NCI-H187 (cell line): ENCODE measurements around the gene PTPRN.
"Not testable (repeated sequence)": the region's sequence is repeated elsewhere in the genome, so short reads cannot be mapped to it uniquely, and the experiment has no call there.

Experiments
- DNase-seq, 2 experiments: peaks; one replicate each; lab custom pipeline; 2025; lab: John Stamatoyannopoulos, UW

Gene PTPRN

DNA sequence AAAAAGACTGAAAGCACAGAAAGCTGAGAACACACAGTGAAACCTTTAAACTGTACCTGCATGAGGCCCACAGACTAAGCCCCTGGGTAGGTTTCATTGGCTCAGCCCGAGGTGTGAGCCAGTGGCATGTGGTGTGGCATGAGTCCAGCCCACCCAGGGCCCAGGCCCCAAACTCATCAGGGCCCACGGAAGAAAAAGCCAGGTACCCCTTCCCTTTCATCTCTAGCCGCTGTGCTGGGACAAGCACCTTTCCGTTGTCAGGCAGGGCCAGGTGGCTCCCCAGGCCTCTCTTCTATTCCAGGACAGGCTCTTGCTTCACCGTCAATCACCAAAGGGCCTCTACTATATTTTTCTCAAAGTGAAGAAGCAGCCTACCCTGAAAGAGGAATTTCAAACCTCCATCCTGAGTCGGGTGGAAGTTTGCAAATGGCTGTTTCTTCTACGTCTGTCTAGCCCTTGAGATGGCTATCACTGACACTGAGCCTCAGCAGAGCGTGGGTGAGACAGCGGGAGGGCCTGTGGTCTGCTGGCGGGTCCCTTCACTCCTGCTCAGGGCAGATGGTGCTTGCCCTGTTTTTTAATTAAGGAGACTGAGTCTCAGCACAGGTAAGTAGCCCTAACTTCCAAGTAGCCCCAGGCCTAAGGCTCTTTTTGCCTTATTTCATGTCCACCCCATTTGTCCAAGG lies 21.5 kb downstream of the PTPRN start:
- no peak for DNase-seq

DNA sequence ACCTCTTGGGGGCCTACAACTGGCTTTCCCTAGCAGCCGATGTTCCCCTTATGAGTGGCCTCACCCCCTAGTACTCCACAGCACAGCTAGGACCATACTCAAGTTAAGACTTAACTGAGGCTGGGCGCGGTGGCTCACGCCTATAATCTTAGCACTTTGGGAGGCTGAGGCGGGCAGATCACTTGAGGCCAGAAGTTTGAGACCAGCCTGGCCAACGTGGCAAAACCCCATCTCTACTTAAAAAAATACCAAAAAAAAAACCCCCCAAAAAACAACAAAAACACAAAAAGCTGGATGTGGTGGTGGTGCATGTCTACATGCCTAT lies 22.1 kb downstream of the PTPRN start:
- DNase-seq, result not testable (repeated sequence)

DNA sequence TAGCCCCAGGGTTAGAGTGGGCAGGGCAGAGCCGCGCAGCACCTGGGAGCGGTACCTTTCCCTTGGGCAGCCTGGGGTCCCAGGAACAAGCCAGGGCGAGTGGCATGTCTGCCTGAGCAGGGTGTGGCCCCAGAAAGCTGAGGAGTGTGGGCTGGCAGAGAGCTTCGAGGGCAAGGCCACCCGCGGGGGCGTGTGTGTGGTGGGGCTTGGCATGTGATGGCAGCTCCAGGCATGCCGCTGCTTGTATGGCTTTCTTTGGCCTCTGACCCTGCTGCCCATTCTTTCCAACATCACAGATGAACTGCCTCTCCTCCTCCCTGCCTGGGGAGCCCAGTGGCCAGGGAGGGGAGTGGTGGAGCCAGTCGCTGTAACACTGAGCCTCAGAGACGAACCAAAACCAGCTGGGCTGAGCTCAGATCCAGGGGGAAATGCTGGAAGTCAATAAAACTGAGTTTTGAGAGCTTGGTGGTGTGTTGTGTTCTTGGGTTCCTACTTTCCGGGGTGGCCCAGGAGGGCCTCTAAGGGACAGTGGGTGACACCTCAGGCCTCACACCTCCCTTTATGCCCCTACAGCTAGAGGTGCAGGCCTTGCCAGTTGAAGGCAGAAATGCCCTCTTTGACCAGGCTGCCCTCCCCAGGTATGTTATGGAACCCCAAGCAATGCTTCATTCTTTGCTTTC lies 22.6 kb downstream of the PTPRN start:
- no peak for DNase-seq

DNA sequence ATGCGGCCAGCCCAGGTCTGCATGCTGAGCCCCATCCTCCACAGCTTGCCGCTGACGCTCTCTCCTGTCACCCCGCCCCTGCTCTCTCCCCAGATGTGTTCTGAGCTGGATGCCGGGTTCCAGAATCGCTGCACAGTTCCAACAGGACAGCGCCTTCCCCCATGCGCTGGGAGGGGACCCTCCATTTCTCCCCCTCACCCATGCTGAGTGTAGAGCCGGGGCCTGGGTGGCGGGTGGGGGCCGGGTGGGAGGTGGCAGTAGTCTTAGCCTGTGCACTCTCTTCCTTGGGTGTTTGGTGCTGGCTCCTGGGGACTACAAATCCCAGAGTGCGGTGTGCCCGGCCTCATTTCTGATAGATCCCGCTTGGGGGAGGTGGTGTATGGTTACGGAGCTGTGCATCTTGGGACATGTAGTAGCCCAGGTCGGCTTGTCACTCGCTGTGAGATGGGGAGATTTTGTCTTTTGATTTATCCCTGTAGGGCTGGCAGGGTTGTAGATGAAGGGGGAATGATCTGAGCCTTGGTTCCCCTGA lies 23.2 kb downstream of the PTPRN start:
- no peak for DNase-seq

GRCh38 chr2:219285373-219285735 lies 23.8 kb downstream of the PTPRN start:
- no peak for DNase-seq

GRCh38 chr2:219284501-219285372 lies 24.5 kb downstream of the PTPRN start:
- no peak for DNase-seq

DNA sequence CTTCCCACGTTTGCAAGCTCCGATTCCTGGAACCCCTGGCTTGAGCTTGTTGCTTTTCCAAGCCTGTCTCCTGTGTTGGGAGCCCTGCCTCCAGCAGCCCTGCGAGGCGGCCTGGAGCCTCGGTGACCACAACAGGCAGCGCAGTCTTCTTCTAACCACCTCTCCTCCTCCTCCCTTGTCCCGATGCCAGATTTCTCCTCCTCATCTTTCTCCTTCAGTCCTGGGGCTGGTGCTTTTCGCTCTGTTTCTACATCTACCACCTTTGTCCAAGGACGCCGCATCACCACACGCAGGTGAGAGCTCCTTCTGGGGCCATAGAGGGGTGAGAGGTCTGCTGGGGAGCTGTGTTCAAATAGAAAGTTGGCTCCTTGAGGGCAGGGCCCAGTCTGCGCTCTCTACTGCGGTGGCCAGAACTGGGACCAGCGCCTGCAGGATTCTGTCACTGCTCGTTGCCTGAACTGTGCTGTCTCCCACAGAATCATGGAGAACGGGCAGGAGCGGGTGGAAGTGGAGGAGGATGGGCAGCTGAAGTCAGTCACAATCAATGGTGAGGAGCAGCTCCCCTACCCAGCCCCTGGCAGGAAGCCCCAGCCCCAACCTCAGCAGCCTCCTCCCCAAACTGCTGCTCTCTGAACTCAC lies 26.1 kb downstream of the PTPRN start:
- no peak for DNase-seq

DNA sequence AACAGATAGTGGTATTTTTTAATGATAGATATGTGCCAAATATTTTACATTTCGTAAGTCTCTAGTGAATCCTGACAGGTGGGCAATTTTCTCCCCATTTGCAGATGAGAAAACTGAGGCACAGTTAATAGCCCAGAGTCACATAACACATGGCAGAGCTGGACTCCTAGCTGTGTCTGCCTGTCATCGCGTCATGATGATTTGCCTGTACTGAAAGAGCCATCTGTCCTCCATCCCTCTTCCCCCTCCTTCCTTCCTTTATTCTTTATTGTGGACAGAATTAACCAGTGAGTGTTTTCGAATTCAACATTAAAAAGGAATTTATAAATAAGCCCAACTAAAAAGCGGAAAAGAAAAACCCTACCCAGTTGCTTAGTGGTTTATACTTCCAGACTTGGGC lies 26.8 kb downstream of the PTPRN start:
- DNase-seq, result no peak

GRCh38 chr2:219281588-219281987 lies 27.6 kb downstream of the PTPRN start:
- DNase-seq, result no peak

GRCh38 chr2:219280651-219281050 lies 28.6 kb downstream of the PTPRN start:
- no peak for DNase-seq

- no peak for DNase-seq
Observed at GRCh38 chr2:219279916-219280516, 29.2 kb downstream of the PTPRN start.

DNA sequence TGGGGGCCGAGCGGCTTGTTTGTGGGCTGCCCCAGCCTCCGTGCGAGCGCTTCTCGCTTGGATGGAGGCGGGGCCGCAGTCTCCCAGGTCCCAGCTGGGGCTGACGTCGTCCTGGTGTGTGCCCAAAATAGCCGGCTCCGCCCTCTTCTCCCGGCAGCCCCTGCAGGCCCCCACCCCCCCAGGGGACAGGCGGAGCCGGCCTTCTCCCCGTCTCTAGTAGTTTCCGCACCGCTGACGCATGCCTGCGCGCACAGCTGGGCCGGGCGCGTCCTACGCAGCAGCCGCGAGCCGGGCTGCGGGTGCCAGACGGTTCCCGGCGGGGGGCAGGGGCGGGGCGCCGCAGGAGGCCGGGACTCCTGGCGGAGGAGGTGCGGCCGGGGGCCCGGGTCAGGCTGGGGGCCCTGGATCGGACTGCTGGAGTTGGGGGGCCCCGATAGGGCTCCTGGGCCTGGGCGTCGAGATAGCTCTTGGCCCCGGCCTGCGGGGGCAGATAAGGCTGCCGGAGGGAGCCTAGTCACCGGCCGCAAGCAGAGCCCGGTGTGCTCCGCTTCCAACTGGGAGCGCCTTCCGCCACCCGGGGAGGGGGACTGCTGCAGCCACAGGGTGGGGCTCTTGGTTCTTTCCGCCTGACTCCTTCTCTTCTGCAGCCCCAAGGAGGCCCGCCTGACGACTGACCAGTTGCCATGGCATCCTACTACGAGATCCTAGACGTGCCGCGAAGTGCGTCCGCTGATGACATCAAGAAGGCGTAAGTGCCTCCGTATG lies 29.9 kb downstream of the PTPRN start, which contains the start of gene DNAJB2:
TSS of gene DNAJB2 (plus strand) at position 216 of the 765 bp plus-strand sequence. CDS start at position 684, 468 bp downstream.
- DNase-seq, result peak; percentile 72 to 92

GRCh38 chr2:219278655-219279150 lies 30.5 kb downstream of the PTPRN start:
- no peak for DNase-seq

DNA sequence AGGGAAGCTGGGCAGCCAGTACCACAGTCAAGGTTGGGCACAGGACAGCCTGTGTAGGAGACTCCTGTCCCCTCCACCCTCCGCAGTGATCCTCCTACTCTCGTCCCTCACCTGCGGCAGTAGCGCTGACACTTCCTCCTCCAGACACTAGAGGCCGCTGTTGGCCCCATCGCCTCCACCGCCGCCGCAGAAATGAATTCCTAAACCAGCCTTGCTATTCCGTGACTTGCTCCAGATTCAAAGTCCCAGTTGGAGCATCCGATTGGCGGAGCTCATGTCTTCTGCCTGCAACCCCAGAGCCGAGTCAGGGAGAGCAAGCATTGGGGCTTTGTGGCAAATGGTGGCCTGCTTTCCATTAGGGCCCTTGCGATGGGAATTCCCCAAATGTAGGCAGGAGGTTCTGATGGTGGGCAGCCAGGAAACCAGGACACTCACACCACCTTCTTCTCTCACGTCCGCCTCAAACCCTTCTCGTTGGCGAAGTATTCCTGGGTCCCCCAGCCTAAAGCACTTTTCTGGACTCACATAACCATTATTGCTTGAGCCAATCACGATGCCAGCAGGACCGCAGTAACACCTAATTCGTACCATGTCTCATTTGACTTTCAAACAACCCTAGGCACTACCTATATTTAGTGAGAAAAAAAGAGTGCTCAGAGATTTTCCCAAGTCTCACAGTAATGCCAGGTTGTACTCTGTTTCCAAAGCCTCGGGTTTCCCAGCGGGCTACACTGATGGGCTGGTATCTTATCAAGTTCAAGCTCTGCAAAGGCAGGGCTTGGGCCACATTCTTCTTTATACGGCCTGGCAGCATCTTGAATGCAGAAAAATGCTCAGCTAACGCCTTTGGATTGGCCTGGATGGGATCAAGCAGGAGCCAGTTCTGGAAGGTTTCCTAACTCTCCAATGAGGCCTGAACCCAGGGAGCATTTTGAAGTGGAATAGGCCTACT lies 31.2 kb downstream of the PTPRN start:
- peak; percentile 3 to 20 for DNase-seq

DNA sequence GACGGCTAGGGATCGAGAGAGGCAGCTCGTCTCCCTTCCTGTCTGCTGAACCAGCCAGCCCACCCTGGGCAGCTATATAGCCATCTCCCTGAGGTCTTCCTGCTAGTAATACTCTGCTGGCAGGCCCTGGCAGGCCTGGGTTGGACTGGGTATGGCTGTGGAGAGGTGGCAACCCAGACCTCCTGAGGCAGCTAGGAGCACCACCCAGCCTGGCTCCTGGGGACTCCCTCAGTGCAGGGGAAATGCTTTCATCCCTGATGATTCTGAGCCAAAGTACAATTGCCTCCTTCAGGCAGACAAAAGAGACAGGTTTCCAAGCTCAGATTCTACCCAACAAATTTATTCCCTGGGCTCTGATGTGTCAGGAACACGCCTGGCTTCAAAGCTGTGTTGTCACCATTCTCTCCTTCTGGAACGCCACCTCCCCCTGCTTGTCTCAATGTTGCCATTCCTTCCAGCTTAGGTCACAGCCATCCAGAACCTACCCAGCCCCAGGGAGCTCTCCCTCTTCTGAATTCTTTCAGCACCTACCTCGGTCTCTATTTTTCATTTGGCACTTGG lies 34.8 kb downstream of the PTPRN start:
- DNase-seq, result no peak

DNA sequence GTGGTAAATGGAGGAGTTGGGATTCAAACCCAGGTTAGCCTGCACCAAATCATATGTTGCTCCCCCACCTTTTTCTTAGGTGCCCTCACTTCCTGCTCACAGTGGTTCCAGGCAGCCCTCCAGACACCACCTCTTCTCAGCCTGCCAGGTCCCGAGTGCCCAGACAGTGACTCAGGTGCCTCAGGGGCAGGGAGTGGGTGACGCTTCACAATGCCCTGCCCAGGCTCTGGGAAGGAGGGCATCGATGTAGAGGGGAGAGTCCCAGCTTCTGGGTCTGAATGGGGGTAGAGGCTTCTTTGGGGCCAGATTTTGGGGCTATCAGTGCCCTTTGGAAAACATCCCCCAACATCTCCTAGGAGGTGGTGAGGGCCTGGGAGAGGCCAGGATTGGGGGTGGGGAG lies 35.3 kb downstream of the PTPRN start:
- DNase-seq, result no peak

- DNase-seq, result no peak
Observed at GRCh38 chr2:219272995-219273394, 36.2 kb downstream of the PTPRN start.

DNA sequence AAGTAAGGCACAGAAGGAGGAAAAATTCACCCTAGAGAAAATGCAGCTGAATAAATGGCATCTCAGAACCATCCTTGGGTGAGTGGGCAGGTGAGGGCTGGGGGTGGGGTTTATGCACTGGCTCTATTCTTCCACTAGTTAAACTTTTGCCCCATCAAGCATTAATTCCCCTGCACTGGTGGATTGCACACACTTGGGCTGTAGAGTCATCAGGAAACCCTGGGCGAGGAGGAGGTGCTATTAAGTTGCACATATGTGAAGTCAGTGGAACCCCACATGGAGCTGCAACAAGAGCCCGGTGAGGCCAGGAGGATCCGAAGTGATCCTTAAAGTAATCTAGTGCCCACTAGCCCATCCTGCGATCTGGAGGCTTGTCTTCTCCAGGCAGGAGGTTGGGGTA lies 36.8 kb downstream of the PTPRN start:
- no peak for DNase-seq

DNA sequence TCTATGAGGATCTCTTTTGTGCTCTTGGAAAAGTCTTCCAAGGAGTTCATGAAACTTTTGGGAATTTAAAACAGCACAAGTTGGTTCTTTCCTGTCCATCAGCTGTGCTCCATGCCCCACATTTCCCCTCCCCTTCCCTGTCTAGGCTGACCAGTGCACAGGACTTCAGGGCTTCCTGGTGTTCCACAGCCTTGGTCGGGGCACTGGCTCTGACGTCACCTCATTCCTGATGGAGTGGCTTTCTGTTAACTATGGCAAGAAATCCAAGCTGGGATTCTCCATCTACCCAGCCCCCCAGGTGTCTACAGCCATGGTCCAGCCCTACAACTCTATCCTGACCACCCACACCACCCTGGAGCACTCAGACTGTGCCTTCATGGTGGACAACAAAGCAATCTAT lies 38.2 kb downstream of the PTPRN start:
- no peak for DNase-seq
